ENCODE results near the gene ZNF345.

ZNF345 gene

DNA sequence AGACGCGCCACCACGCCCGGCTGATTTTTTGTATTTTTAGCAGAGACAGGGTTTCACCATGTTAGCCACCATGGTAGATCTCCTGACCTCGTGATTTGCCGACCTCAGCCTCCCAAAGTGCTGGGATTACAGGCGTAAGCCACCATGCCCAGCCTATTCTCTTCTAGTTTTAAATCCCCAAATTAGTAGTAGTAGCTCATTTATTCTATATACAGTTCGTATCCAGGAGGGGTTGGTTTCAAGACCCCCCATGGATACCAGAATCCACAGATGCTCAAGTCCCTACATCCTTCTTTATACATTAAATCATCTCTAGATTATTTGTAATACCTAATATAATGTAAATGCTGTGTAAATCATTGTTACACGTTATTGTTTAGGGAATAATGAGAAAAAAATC is 67.4 kb downstream of the ZNF345 start:
- DNase-seq, result no peak
